Measurements from ENCODE around the gene KCTD11. TPM values are rescaled to one million over a fixed set of nuclear protein-coding genes. Genes with fewer than 3 reads are reported as not detected.

Gene KCTD11
- total RNA-seq, 2 experiments from 2014 or later = 5.0 to 6.1 TPM

- H3K4me1 Mint-ChIP-seq = peaks cover 61% of the 10 kb centered on the region
- H3K27me3 Mint-ChIP-seq = no peaks in the 10 kb centered on the region
- no peak for DNase-seq
- H3K36me3 Mint-ChIP-seq (ENCODE audit: low read depth) = peaks cover 58% of the 10 kb centered on the region
- ChIA-PET CTCF (interaction anchor here (0.6 to 1.4 kb wide), 6 partner anchors 11 to 268 kb away, joined by 3 to 5 read pairs (median 4); partner anchors contain the start of gene TMEM95), POLR2A (interaction anchor here (0.8 to 2.1 kb wide), 10 partner anchors 8 to 131 kb away, joined by 3 to 11 read pairs (median 3); partner anchors contain the start of genes ACAP1, NEURL4, SLC2A4 and TMEM102)
- peak overlapping the region; percentile 84 for H3K27ac Mint-ChIP-seq
- no peak for ATAC-seq
- intact Hi-C loops (cut with DNase I, micrococcal nuclease) = no loop called here
- H3K4me3 Mint-ChIP-seq = peak overlapping the region; percentile 77
- H3K9me3 Mint-ChIP-seq (ENCODE audit: low read depth) = no peaks in the 10 kb centered on the region
These were observed 38.7 kb upstream of the KCTD11 start for GRCh38 chr17:7313088-7313889.

- H3K27ac Mint-ChIP-seq = peak overlapping the region; percentile 84
- H3K36me3 Mint-ChIP-seq (ENCODE audit: low read depth) = peaks cover 53% of the 10 kb centered on the region
- DNase-seq (no peak), ATAC-seq (no peak)
- ChIA-PET POLR2A (interaction anchor here (0.6 to 2.1 kb wide), 12 partner anchors 7 to 270 kb away, joined by 3 to 11 read pairs (median 4); partner anchors contain the start of genes ACAP1, MPDU1, NEURL4 and PLSCR3), CTCF (interaction anchor here (0.6 to 2.1 kb wide), 8 partner anchors 11 to 268 kb away, joined by 3 to 7 read pairs (median 4); partner anchors contain the start of gene TMEM95)
- H3K4me3 Mint-ChIP-seq = peak overlapping the region; percentile 77
- intact Hi-C loops (cut with DNase I, micrococcal nuclease) = loop anchor here (2.0 kb wide), 2 partner anchors 15 to 37 kb away; partner anchors contain the start of gene NEURL4 (in 1 of the 2)
- H3K4me1 Mint-ChIP-seq = peaks cover 56% of the 10 kb centered on the region
- H3K27me3 Mint-ChIP-seq = no peaks in the 10 kb centered on the region
- no peaks in the 10 kb centered on the region for H3K9me3 Mint-ChIP-seq (ENCODE audit: low read depth)
These were observed 37.9 kb upstream of the KCTD11 start for GRCh38 chr17:7313890-7314718.

GRCh38 chr17:7314719-7315569, 37.0 kb upstream of the KCTD11 start, which contains the start of gene GPS2:
Gene GPS2, minus strand, starts transcription at chr17:7315360. Its CDS starts 308 bp downstream, at chr17:7315052.
- intact Hi-C loops (cut with DNase I, micrococcal nuclease) = loop anchor here (1.0 to 2.0 kb wide), 5 partner anchors 14 to 120 kb away; partner anchors contain the start of genes NEURL4 (in 2 of the 2), TMEM102 (in 1 of the 2) and TMEM256 (in 1 of the 2)
- H3K36me3 Mint-ChIP-seq (ENCODE audit: low read depth) = peaks cover 44% of the 10 kb centered on the region
- peak; percentile 97 for DNase-seq
- ChIA-PET POLR2A (interaction anchor here (0.6 to 2.1 kb wide), 7 partner anchors 12 to 801 kb away, joined by 3 to 7 read pairs (median 4); partner anchors contain the start of genes ACAP1, MPDU1, PLSCR3 and POLR2A), CTCF (interaction anchor here (0.6 to 2.1 kb wide), 10 partner anchors 9 to 287 kb away, joined by 3 to 7 read pairs (median 3); partner anchors contain the start of genes NEURL4 and TMEM95)
- H3K4me1 Mint-ChIP-seq = peaks cover 48% of the 10 kb centered on the region
- ATAC-seq = peak; percentile 82
- peak within 1 kb of the TSS; percentile 84 for H3K27ac Mint-ChIP-seq
- H3K27me3 Mint-ChIP-seq = no peaks in the 10 kb centered on the region
- H3K4me3 Mint-ChIP-seq = peak within 1 kb of the TSS; percentile 77
- no peaks in the 10 kb centered on the region for H3K9me3 Mint-ChIP-seq (ENCODE audit: low read depth)

GRCh38 chr17:7315570-7316235, 36.3 kb upstream of the KCTD11 start:
- H3K36me3 Mint-ChIP-seq (ENCODE audit: low read depth) = peaks cover 37% of the 10 kb centered on the region
- H3K9me3 Mint-ChIP-seq (ENCODE audit: low read depth) = no peaks in the 10 kb centered on the region
- ATAC-seq (no peak), DNase-seq (no peak)
- peak overlapping the region; percentile 77 for H3K4me3 Mint-ChIP-seq
- POLR2A ChIA-PET = interaction anchor here (1.4 kb wide), 1 partner anchor 169 kb away, joined by 3 read pairs; the partner anchor contains the start of gene POLR2A
- H3K27ac Mint-ChIP-seq = peak overlapping the region; percentile 82
- CTCF ChIA-PET = interaction anchor here (0.8 to 2.1 kb wide), 5 partner anchors 8 to 288 kb away, joined by 3 to 7 read pairs (median 3); partner anchors contain the start of gene NEURL4
- no peaks in the 10 kb centered on the region for H3K27me3 Mint-ChIP-seq
- intact Hi-C loops (cut with DNase I, micrococcal nuclease) = loop anchor here (1.0 to 2.0 kb wide), 5 partner anchors 13 to 120 kb away; partner anchors contain the start of genes NEURL4 (in 2 of the 2), TMEM102 (in 1 of the 2) and TMEM256 (in 1 of the 2)
- H3K4me1 Mint-ChIP-seq = peaks cover 40% of the 10 kb centered on the region

GRCh38 chr17:7317161-7317803, 34.7 kb upstream of the KCTD11 start:
- Mint-ChIP-seq H3K4me1 (peaks cover 28% of the 10 kb centered on the region), H3K36me3 (ENCODE audit: low read depth) (peaks cover 38% of the 10 kb centered on the region), H3K9me3 (ENCODE audit: low read depth) (no peaks in the 10 kb centered on the region), H3K4me3 (no peak overlapping the region), H3K27ac (no peak overlapping the region), H3K27me3 (no peaks in the 10 kb centered on the region)
- ChIA-PET POLR2A (interaction anchor here (0.6 kb wide), 1 partner anchor 53 kb away, joined by 3 read pairs; no protein-coding TSS in a partner anchor), CTCF (interaction anchor here (0.9 kb wide), 1 partner anchor 119 kb away, joined by 3 read pairs; no protein-coding TSS in a partner anchor)
- DNase-seq = no peak
- no peak for ATAC-seq
- intact Hi-C loops (cut with DNase I, micrococcal nuclease) = no loop called here

GRCh38 chr17:7318121-7318860, 33.7 kb upstream of the KCTD11 start:
- Mint-ChIP-seq H3K27ac (no peak overlapping the region), H3K27me3 (no peaks in the 10 kb centered on the region), H3K4me3 (no peak overlapping the region), H3K36me3 (ENCODE audit: low read depth) (peaks cover 38% of the 10 kb centered on the region), H3K4me1 (peaks cover 18% of the 10 kb centered on the region), H3K9me3 (ENCODE audit: low read depth) (no peaks in the 10 kb centered on the region)
- DNase-seq (no peak), ATAC-seq (no peak)
- CTCF ChIA-PET = interaction anchor here (0.9 kb wide), 1 partner anchor 118 kb away, joined by 3 read pairs; no protein-coding TSS in a partner anchor
- intact Hi-C loops (cut with DNase I, micrococcal nuclease) = no loop called here
- POLR2A ChIA-PET = no interaction called here

GRCh38 chr17:7321466-7321865, 30.5 kb upstream of the KCTD11 start:
- peaks cover 5% of the 10 kb centered on the region for H3K4me1 Mint-ChIP-seq
- H3K36me3 Mint-ChIP-seq (ENCODE audit: low read depth) = peaks cover 38% of the 10 kb centered on the region
- ChIA-PET CTCF (interaction anchor here (0.8 to 2.0 kb wide), 2 partner anchors 15 to 25 kb away, joined by 3 to 7 read pairs; partner anchors contain the start of gene ACAP1), POLR2A (interaction anchor here (1.0 kb wide), 2 partner anchors 8 kb away, joined by 3 read pairs; no protein-coding TSS in a partner anchor)
- intact Hi-C loops (cut with DNase I, micrococcal nuclease) = no loop called here
- DNase-seq (no peak), ATAC-seq (no peak)
- no peaks in the 10 kb centered on the region for H3K9me3 Mint-ChIP-seq (ENCODE audit: low read depth)
- no peaks in the 10 kb centered on the region for H3K27me3 Mint-ChIP-seq
- H3K4me3 Mint-ChIP-seq = no peak overlapping the region
- no peak overlapping the region for H3K27ac Mint-ChIP-seq

- Mint-ChIP-seq H3K4me1 (peaks cover 7% of the 10 kb centered on the region), H3K9me3 (ENCODE audit: low read depth) (no peaks in the 10 kb centered on the region), H3K27me3 (no peaks in the 10 kb centered on the region), H3K27ac (no peak overlapping the region), H3K36me3 (ENCODE audit: low read depth) (peaks cover 36% of the 10 kb centered on the region), H3K4me3 (no peak overlapping the region)
- DNase-seq (no peak), ATAC-seq (no peak)
- POLR2A ChIA-PET = no interaction called here
- CTCF ChIA-PET = interaction anchor here (0.6 to 1.1 kb wide), 4 partner anchors 23 to 153 kb away, joined by 3 to 4 read pairs (median 3); no protein-coding TSS in a partner anchor
- intact Hi-C loops (cut with DNase I, micrococcal nuclease) = no loop called here
These were observed 29.3 kb upstream of the KCTD11 start for GRCh38 chr17:7322520-7323194.

All from activated CD4-positive, alpha-beta T cell treated with anti-CD3 and anti-CD28 coated beads for 36 hours (primary cell).